A549 (cell line): Measurements from ENCODE around the gene DSP.

Experiments
- CBX8 ChIP-seq: fragments of 200-600 bp; sonication (generic); IDR thresholded peaks from 2 replicates; pipeline ENCODE4 v1.6.1; 2016
- EP300 ChIP-seq, 2 experiments: fragments of >200 bp; sonication (Bioruptor Twin); formaldehyde crosslinking; IDR thresholded peaks; 2 replicates in 1 of 2; 3 replicates in 1 of 2; pipeline ENCODE4 v1.6.1; 2016 to 2017
- ESRRA ChIP-seq: fragments of 150-350 bp; IDR thresholded peaks from 2 replicates; pipeline ENCODE4 v1.6.1; 2014; ENCODE audit warnings: mild to moderate bottlenecking, low read length, borderline replicate concordance
- MYC ChIP-seq: IDR thresholded peaks from 2 replicates; pipeline ENCODE4 v1.6.1; 2012; ENCODE audit warnings: mild to moderate bottlenecking, inconsistent platforms, low read length, improper control_type of control experiment, borderline replicate concordance
- NR3C1 ChIP-seq: fragments of >200 bp; sonication (Bioruptor Twin); formaldehyde crosslinking; IDR thresholded peaks from 3 replicates; pipeline ENCODE4 v1.6.1; 2017
- POLR2A ChIP-seq: IDR thresholded peaks from 2 replicates; pipeline ENCODE4 v1.6.1; 2012; ENCODE audit warnings: mild to moderate bottlenecking, low read length
- RAD21 ChIP-seq, 2 experiments: fragments of >200 bp in 1 of 2; sonication (Bioruptor Twin) in 1 of 2; formaldehyde crosslinking in 1 of 2; IDR thresholded peaks in 1 of 2; conservative IDR thresholded peaks in 1 of 2; 2 replicates in 1 of 2; 3 replicates in 1 of 2; pipeline ENCODE4 v1.6.1; 2012 to 2018; ENCODE audit warnings: inconsistent platforms in 1 of 2
- RNF2 ChIP-seq: fragments of 200-600 bp; sonication (generic); IDR thresholded peaks from 2 replicates; pipeline ENCODE4 v1.6.1; 2016; ENCODE audit warnings: low read depth, mild to moderate bottlenecking, antibody characterized with exemption, moderate library complexity, borderline replicate concordance
- TF ChIP-seq, protein P1 (sequence below): fragments of >200 bp; sonication (Bioruptor Twin); formaldehyde crosslinking; IDR thresholded peaks from 3 replicates; pipeline ENCODE4 v1.5.1; 2016
- TF ChIP-seq, protein P2 (sequence below): fragments of 200-600 bp; sonication (generic); IDR thresholded peaks from 2 replicates; pipeline ENCODE4 v1.6.1; 2016; ENCODE audit warnings: antibody characterized with exemption, mild to moderate bottlenecking, moderate library complexity

GRCh38 chr6:7535498-7535897, 6.0 kb upstream of the DSP start:
- TF ChIP-seq, protein P1, sequence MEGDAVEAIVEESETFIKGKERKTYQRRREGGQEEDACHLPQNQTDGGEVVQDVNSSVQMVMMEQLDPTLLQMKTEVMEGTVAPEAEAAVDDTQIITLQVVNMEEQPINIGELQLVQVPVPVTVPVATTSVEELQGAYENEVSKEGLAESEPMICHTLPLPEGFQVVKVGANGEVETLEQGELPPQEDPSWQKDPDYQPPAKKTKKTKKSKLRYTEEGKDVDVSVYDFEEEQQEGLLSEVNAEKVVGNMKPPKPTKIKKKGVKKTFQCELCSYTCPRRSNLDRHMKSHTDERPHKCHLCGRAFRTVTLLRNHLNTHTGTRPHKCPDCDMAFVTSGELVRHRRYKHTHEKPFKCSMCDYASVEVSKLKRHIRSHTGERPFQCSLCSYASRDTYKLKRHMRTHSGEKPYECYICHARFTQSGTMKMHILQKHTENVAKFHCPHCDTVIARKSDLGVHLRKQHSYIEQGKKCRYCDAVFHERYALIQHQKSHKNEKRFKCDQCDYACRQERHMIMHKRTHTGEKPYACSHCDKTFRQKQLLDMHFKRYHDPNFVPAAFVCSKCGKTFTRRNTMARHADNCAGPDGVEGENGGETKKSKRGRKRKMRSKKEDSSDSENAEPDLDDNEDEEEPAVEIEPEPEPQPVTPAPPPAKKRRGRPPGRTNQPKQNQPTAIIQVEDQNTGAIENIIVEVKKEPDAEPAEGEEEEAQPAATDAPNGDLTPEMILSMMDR, result no peak
- TF ChIP-seq RAD21 (conservative IDR thresholded peaks at IDR 0.05 in 1 of 2, IDR thresholded peaks at IDR 0.05 in 1 of 2), result no peak
- TF ChIP-seq ESRRA, result no peak
- TF ChIP-seq MYC, result no peak
- TF ChIP-seq EP300 (IDR thresholded peaks at IDR 0.05), result no peak
- no peak for TF ChIP-seq POLR2A
- TF ChIP-seq, protein P2, sequence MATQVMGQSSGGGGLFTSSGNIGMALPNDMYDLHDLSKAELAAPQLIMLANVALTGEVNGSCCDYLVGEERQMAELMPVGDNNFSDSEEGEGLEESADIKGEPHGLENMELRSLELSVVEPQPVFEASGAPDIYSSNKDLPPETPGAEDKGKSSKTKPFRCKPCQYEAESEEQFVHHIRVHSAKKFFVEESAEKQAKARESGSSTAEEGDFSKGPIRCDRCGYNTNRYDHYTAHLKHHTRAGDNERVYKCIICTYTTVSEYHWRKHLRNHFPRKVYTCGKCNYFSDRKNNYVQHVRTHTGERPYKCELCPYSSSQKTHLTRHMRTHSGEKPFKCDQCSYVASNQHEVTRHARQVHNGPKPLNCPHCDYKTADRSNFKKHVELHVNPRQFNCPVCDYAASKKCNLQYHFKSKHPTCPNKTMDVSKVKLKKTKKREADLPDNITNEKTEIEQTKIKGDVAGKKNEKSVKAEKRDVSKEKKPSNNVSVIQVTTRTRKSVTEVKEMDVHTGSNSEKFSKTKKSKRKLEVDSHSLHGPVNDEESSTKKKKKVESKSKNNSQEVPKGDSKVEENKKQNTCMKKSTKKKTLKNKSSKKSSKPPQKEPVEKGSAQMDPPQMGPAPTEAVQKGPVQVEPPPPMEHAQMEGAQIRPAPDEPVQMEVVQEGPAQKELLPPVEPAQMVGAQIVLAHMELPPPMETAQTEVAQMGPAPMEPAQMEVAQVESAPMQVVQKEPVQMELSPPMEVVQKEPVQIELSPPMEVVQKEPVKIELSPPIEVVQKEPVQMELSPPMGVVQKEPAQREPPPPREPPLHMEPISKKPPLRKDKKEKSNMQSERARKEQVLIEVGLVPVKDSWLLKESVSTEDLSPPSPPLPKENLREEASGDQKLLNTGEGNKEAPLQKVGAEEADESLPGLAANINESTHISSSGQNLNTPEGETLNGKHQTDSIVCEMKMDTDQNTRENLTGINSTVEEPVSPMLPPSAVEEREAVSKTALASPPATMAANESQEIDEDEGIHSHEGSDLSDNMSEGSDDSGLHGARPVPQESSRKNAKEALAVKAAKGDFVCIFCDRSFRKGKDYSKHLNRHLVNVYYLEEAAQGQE, result no peak
- no peak for TF ChIP-seq RNF2
- TF ChIP-seq NR3C1, result no peak
- no peak for TF ChIP-seq CBX8
